Measurements from ENCODE around the gene TTPAL.

DNA sequence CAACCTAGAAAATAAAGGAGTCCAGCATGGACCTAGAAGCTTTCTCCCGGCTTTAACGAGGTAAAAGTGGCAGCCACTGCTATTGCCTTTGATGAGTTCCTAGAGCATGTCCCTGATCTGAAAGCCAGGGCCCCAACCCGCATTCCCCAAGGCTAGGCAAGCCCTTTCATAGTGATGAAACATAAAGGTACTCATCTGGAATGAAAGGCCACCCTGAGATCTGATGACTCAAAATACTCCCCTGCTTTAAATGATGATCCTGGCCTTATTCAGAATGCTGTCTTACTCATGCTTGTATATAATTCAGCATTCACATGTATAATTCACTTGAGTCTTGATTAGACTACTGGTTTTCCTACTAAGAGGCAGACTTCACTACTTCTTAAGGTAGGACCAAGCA is 21.3 kb downstream of the TTPAL start:
- TF ChIP-seq, protein P1, sequence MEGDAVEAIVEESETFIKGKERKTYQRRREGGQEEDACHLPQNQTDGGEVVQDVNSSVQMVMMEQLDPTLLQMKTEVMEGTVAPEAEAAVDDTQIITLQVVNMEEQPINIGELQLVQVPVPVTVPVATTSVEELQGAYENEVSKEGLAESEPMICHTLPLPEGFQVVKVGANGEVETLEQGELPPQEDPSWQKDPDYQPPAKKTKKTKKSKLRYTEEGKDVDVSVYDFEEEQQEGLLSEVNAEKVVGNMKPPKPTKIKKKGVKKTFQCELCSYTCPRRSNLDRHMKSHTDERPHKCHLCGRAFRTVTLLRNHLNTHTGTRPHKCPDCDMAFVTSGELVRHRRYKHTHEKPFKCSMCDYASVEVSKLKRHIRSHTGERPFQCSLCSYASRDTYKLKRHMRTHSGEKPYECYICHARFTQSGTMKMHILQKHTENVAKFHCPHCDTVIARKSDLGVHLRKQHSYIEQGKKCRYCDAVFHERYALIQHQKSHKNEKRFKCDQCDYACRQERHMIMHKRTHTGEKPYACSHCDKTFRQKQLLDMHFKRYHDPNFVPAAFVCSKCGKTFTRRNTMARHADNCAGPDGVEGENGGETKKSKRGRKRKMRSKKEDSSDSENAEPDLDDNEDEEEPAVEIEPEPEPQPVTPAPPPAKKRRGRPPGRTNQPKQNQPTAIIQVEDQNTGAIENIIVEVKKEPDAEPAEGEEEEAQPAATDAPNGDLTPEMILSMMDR (IDR thresholded peaks at IDR 0.05), result no peak
- no peak for TF ChIP-seq POLR2A (IDR thresholded peaks at IDR 0.05)
